Measurements from ENCODE around the gene DYNC1I1.

Gene DYNC1I1

DNA sequence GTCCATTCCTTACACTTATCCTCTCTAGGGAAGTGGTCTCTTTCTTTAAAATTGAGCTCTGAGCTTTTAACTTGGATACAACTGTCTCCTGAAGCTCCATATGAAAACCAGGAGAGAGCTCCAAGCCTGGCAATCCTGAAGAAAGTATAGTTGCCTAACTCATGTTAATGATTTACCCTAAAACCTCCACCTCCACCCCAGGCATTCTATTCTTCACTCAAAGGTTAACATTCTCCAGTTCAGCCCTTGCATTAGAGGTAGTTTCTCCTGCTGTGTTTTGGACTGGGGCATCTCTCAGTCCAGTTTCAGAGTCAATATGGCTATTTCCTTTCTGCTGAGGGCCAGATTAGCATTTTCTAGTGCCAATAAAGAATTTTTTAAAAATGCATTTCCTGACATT, 354.0 kb downstream of the DYNC1I1 start:
- no peak for DNase-seq (ENCODE audit: low read depth in 4 of 4, low spot score in 1 of 4)

DNA sequence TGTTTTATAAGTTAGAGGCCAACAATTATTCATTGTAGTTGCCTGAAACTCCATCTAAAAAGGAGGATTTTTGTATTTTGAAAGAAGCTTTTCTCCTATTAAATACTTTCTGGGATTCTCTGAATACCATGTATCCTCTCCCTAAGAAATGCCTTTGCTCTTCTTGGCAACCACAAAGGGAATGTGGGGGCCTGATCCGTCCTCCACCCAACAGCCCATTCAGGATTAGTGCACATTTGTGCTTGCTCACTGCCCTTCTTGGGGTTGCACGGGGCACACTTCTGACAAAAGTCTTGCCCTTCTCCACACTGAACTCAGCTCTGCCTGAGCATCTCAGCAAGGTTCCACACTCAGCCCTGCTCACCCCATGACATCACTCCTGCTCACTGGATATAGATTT, 355.4 kb downstream of the DYNC1I1 start:
- DNase-seq (ENCODE audit: low read depth in 4 of 4, low spot score in 1 of 4) = no peak

DNA sequence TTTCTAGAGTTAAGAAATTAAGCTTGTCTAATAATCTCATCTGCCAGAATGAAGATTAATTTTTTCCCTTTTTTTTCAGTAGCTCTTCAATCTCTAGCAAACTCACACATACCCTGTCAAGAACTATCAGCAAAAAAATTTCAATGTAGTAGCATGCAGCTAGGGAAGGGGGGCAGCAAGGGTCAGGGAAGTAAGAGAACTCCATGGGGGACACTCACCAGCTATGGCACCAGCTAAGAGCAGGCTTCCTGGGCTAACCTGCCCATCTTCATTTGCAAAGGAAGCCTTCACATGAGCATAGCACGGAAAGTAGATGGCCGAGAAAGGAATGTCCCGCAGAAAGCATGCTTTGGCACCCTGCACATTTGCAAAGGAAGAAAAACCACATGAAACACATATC, 359.2 kb downstream of the DYNC1I1 start:
- no peak for DNase-seq (ENCODE audit: low read depth in 4 of 4, low spot score in 1 of 4)

GRCh38 chr7:96135241-96135640, 362.9 kb downstream of the DYNC1I1 start:
- no peak for DNase-seq (ENCODE audit: low read depth in 4 of 4, low spot score in 1 of 4)

GRCh38 chr7:96136600-96137239, 364.4 kb downstream of the DYNC1I1 start:
- no peak for DNase-seq (ENCODE audit: low read depth in 4 of 4, low spot score in 1 of 4)

- no peak for DNase-seq (ENCODE audit: low read depth in 4 of 4, low spot score in 1 of 4)
Measured at GRCh38 chr7:96143495-96144259, 371.3 kb downstream of the DYNC1I1 start.

- no peak for DNase-seq (ENCODE audit: low read depth in 4 of 4, low spot score in 1 of 4)
Measured at GRCh38 chr7:96144260-96144526, 371.8 kb downstream of the DYNC1I1 start.
